AG08395 (cell line): ENCODE data around the gene PPIG.
"Not testable (repeated sequence)": the region's sequence is repeated elsewhere in the genome, so short reads cannot be mapped to it uniquely, and the experiment has no call there.

Source experiments
- DNase-seq: peaks from one replicate; pipeline ENCODE4 v3.0.0; 2012; ENCODE audit warnings: mixed read lengths, low spot score

Gene PPIG

DNA sequence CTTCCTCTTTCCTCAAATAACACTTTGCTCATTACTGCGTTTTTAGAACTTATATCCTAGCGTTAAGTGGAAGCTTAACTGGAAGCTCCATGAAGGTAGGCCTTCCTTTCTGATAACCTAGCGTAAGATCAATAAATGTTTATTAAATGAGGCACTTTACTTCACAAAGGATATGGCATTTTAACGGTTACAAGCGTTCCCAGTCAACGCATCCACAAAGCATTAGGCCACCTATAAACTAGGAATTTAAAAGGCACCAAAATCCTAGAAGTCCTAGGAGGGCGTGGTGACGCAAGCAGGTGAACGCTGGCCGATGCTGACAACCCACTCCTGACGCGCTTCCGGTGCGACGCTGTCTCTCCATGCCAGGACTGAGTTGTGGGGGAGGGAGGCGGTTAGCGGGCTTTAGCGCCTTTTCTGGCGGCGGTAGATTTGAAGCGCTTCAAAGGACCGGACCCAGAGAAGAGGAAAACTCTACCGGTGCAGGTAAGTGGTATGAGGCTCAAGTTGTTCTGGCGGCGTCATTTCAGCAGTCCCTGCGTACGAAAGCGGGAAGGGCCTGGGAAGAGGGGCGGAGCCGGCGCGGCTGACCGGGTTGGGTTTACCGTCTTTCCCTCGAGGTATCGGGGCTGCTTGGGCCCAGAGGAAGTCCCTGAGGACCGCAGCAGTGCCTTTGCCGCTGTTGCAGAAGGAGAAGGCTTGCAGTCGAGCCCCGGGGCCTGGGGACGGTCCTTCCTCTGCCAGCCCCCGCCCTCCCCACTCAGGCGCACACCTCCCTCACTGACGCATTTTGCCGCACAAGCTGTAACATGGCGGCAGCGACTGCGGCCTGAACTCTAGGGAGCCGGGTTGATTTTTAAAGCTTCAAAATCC is at the start of gene PPIG:
Gene PPIG, plus strand, starts transcription at position 347 of the 873 bp plus-strand sequence. CDS start 19,691 bp downstream, outside the sequence.
- peak; percentile 92 for DNase-seq

DNA sequence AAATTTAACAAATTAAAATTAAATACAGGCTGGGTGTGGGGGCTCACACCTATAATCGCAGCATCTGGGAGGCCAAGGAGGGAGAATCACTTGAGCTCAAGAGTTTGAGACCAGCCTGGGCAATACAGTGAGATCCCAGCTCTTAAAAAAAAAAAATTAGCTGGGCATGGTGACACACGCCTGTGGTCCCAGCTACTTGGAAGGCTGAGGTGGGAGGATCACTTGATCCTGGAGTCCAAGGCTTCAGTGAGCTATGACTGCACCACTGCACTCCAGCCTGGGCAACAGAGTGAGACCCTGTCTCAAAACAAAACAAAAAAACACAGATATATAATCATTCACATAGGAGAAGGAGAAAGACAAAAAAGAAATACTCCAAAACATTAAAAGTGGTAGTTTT is 44.7 kb upstream of the PPIG start:
- DNase-seq = not testable (repeated sequence)

DNA sequence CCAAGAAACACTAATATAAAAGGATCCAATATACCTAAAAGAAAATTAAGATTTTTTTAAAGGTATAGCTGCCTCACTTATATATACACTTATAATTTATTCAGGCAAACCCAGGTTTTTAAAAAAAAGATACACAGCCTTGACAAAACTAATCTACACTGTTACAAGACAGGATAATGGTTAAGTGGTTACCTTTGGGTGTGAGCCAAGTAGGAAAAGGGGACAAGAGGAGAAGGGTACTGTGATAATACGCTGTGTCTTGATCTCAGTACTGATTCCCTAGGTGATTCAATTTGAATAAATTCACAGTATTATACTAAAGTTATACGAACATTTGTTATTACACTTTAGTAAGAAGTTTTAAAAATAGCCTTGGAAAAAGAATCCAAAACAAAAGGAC is 44.0 kb upstream of the PPIG start:
- no peak for DNase-seq

DNA sequence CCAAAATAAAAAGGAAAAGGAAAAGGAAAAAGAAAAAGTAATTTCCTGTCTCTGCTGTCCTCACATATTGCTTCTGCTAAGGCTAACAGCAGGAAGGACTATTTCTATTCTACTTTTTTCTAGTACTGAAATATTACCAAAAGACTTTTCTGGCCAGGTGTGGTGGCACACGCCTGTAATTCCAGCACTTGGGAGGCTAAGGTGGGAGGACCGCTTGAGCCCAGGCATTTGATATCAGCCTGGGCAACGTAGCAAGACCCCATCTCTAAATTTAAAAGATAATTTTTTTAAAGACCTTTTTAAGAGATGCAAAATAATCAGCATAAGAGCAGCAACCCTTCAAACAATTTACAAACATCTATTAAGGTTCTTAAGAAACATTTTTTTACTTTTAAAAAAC is 41.7 kb upstream of the PPIG start:
- no peak for DNase-seq

DNA sequence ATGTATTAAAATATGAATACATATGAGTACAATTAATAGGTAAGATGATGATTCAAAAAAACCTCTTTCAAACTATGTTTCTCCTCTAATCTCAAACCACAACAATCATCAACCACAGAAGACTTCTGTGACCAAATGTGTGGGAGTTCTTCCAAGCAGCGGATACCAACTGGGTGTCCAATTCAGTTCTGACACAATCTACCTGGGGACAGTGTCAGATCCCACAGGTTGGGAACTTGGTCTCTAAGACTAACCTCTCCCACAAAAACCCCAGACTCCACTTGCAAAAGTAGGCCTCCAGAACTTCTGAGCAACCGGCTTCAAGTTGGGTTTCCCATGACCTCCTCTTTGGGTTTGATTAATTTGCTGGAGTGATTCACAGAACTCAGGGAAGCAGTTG is 37.4 kb upstream of the PPIG start:
- no peak for DNase-seq

DNA sequence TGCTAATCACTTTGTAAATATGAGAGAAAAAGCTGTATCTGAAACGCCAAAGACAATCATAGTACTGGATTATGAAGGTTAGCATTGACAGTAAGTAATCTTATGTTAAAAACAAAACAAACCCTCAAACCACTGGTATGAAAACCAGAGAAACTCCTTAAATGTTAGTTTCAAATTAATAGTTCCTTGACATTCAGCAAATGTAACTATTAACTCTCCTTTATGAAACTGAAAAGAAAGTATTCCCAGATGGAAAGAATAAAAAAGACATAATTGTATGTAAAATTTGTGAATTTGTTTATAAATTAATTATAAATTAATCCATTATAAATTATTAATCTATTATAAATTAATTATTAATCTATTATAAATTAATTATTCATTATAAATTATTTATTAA is 22.8 kb upstream of the PPIG start:
- DNase-seq = no peak

DNA sequence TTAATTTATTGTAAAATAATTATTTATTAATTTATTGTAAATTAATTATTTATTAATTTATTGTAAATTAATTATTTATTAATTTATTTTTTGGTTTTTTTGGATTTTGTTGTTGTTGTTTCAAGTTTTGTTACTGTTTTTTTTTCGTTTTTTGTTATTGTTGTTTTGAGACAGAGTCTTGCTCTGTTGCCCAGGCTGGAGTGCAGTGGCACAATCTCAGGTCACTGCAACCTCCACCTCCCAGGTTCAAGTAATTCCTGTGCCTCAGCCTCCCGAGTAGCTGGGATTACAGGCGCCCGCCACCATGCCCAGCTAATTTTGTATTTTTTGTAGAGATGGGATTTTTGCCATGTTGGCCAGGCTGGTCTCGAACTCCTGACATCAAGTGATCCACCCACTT is 22.1 kb upstream of the PPIG start:
- DNase-seq = not testable (repeated sequence)

DNA sequence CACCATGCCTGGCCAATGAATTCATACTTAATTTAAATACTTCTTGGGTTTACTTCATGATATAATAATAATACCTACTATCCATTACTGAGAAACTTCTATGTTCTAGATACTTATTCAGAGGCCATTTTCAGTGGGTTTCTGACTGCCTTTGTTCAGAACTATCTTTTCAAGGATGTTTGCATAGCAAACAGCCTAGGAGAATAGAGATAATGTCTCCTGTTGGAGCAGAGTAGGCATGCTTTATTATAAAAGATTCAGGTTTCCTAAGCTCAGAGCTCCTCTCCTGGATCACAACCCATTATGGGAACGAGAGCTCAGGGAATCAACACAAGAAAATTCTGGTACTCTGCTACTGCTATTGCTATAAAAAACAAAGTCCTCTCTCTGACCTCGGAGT is 21.6 kb upstream of the PPIG start:
- no peak for DNase-seq

DNA sequence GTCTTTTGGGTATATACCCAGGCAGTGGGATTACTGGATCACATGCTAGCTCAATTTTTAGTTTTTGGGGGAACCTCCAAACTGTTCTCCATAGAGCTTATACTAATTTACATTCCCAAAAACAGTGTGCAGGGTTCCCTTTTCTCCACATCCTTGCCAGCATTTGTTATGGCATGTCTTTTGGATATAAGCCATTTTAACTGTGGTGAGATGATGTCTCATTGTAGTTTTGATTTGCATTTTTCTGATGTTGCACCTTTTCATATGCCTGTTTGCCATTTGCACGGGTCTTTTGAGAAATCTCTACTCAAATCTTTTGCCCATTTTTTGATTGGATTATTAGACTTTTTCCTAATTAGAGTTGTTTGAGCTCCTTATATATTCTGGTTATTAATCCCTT is 18.5 kb upstream of the PPIG start:
- no peak for DNase-seq

DNA sequence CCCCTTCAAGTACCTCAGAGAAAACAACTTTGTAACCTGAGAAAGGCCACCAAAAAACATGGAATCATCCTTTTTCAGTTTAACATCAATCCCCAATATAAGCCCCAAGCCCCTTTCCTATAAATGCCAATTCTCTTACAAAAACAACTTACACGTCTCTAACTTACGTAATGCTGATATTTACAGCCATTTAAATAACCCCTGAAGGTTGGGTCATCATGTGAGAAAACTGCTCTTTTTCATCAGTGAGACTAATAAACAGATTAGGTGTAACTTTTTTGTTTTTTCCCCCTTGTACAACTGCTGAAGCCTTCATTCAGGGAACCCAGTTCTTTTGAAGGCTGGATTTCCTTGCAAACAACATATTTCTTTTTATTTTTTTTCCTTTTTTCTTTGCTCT is 14.2 kb upstream of the PPIG start:
- DNase-seq = no peak

DNA sequence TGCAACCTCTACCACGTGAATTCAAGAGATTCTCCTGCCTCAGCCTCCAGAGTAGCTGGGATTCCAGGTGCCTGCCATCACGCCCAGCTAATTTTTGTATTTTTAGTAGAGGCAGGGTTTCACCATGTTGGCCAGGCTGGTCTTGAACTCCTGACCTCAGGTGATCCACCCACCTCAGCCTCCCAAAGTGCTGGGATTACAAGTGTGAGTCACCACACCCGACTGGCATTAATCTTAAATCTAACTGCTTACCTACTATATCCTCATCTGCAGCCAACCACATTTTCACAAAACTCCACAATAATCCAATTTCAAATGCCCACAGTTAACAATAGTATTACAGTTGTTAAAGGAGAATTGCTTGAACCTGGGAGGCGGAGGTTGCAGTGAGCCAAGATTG is 13.4 kb upstream of the PPIG start:
- DNase-seq = not testable (repeated sequence)

DNA sequence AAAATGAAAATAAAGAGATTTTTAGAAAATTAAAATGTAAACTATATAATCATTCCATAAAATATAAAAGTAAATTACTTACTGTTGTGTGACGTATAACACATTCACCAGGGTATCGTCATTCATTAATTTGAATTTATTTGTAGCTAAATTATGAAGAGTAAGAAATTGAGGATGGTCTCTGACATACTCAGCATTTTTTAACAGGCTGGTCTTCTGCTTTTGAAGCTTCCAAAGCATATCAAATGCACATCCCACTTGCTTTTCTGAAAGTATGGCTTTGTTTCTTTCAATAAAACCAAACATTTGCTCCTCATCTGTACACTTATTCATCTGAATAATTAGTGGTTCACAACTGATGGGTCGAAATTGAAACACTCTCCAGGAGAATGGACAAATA is 12.6 kb upstream of the PPIG start:
- no peak for DNase-seq

DNA sequence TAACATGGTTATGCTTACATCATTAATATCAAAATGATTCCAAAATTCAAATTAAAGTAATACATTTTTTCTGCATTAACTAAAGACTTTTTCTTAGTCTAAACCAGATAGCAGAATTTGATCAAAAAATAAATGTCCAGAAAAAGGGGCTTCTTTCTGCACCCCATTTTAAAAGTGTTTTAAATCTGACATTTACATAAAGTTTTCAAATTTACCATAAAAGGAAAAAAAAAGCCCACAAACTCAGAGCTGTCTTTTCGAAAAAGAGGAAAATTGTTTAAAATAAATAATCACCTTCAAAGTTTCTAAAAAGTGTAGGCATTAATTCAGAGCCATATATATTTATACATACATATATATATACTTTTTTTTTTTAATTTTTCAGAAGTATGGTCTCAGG is 12.0 kb upstream of the PPIG start:
- no peak for DNase-seq

DNA sequence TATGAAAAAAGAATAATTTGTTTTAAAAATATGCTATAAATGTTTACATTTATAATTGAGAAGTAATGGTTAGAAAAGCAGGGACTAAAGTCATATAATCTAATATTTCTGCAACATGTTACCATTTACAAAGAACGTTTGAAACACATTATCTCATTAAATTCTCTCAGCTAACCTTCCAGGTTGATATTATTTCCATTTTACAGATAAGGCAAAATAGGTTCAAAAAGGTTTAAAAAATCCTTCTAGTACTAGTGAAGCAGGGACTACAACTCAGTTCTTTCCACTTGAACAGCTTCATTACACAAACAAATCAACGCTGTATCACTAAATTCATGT is 11.4 kb upstream of the PPIG start:
- DNase-seq = no peak

DNA sequence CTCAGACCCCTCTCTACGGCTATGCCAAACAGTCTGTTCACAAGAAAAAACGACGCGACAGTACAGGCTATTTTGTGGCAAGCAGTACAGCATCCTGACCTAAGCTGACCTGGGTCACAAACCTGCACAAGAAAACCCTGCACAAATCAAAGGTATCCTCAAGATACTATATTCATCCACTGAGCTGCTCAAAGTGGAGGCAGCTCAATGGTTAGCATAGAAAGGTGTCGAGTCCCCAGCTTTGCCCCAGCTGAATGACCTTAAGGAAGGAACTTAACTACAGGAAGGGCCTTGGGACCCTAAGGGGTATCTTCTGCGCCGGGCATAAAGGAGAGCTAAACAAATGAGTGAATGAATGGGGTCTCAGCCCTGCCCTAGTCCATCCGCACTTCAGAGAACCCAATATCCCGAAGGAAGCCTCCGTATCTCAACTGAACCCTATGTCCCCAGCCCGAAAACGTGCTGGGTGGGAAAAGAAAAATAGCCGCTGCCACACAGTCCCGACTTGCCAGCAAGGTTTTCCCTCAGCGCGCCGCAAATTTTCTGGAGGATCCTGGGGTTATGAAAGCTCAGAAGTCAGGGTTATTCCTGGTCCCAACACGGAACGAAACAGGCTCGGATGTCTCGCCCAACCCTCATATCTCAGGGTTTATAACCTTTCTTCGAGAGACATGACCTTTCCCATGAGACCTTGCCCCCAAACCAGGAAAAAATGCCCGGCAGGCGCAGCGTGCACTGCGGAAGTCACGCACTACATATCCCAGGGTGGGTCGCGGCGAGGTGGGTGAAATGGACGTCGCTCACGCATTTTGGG is 10.8 kb upstream of the PPIG start, which contains the start of gene FASTKD1:
Gene FASTKD1, minus strand, starts transcription at position 706 of the 814 bp plus-strand sequence. CDS start 1,836 bp downstream, outside the sequence.
- peak; percentile 93 for DNase-seq

DNA sequence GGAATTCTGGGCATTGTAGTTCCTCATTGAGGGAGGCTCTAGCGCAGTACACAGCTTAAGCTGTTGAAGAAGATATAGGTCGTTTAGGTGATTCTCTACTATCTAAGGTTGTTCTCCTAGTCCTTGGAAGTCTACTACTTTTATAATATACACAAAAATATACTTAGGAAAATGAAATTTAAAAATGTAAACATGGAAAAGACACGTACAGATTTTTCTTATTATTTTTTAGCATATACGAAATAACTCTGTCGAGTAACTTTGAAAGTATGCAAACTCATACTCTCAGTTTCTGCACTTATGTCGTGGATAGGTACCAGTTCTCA is 10.2 kb upstream of the PPIG start:
- DNase-seq = no peak

DNA sequence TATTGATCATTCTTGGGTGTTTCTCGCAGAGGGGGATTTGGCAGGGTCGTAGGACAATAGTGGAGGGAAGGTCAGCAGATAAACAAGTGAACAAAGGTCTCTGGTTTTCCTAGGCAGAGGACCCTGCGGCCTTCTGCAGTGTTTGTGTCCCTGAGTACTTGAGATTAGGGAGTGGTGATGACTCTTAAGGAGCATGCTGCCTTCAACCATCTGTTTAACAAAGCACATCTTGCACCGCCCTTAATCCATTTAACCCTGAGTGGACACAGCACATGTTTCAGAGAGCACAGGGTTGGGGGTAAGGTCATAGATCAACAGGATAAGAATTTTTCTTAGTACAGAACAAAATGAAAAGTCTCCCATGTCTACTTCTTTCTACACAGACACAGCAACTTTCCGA is 9.6 kb upstream of the PPIG start:
- not testable (repeated sequence) for DNase-seq

DNA sequence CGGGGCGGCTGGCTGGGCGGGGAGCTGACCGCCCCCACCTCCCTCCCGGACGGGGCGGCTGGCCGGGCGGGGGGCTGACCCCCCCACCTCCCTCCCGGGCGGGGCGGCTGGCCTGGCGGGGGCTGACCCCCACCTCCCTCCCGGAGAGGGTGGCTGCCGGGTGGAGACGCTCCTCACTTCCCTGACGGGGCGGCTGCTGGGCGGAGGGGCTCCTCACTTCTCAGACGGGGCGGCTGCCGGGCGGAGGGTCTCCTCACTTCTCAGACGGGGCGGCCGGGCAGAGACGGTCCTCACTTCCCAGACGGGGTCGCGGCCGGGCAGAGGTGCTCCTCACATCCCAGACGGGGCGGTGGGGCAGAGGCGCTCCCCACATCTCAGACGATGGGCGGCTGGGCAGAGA is 8.9 kb upstream of the PPIG start:
- DNase-seq = not testable (repeated sequence)

DNA sequence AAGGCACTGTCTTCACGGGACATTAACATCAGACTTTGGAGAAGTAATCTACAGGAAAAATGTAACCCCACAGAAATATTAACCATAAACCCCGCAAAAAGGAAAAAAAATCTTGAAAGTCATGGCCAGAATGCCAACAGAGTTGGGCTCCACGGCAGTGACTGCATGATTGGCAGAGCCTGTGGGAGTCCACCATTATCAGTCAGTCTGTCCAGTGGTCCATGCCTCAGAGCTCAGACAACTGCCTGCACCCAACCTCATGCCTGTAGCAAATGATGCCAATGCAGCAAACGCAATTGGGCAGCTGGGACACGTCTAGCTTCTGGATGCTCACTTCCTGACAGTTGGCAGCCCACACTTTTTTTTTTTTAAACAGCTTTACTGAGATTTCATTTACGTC is 5.1 kb upstream of the PPIG start:
- no peak for DNase-seq

DNA sequence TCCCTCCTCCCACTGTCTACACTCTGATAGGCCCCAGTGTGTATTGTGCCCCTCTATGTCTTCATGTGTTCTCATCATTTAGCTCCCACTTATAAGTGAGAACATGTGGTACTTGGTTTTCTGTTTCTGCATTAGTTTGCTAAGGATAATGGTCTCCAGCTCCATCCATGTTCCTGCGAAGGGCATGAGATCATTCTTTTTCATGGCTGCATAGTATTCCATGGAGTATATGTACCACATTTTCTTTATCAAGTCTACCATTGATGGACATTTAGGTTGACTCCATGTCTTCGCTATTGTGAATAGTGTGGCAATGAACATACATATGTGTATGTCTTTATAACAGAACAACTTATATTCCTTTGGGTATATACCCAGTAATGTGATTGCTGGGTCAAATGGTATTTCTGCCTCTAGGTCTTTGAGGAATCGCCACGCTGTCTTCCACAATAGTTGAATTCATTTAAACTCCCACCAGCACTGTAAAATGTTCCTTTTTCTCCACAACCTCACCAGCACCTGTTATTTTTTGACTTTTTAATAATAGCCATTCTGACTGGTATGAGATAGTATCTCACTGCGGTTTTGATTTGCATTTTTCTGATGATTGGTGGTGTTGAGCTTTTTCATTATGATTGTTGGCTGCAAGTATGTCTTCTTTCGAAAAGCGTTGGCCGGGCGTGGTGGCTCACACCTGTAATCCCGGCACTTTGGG is 1.4 kb upstream of the PPIG start:
- DNase-seq = not testable (repeated sequence)

DNA sequence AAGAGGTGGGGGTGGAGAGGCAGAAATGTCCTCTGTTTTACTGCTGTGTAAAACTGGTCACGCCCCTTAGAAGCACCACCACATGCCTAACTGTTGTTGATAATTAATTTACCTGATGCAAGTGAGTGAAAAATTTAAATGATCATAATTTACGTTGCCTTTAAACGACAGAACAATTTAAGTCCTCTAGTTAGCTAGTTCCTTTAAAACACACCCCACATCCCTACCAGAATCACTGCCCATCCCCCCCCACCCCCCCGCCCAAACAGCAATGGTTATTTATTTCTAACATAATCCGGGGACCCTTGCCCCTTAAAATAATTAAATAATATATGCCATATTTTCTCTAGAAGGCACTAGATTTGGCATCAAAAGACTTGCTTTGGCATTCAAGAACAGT is 633 bp upstream of the PPIG start:
- no peak for DNase-seq

DNA sequence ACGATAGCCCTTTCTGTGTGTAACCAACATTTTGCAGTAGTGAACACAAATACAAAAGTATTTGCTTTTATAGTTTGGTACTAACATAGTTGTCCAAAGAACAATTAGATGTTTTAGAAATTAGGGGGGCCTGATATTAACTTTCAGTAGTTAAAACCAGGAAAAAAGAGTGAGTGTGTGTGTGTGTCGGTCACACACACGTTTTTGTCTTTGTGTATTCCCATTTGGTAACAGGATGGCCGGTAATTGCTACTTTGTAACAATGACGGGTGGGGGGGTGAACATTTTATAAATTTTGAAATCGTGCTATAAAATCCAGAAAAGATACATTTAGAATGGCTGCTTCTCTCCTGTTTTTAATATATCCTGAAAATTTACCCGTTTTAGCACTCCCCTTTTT is 1.5 kb downstream of the PPIG start:
- DNase-seq = no peak

DNA sequence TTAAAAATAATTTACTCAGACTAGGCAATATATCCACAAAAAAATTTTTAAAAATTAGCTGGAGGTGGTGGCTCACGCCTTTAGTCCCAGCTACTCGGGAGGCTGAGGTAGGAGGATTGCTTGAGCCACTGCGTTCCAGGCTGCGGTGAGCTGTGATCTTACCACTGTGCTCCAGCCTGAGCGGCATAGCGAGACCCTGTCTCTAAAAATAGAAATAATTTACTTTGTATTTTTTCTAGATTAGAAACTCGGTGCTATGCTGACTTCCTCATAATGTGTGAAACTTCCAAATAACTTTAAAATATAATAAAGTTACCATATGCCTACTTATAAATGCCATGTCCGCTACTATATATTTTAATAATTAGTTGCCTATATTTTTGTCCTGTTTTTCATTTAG is 6.7 kb downstream of the PPIG start:
- no peak for DNase-seq
